Ishikawa (cell line): ENCODE results near the gene LRRC2.

ENCODE experiments used
- CEBPB ChIP-seq: IDR thresholded peaks from 2 replicates; pipeline ENCODE4 v1.6.1; 2012
- CREB1 ChIP-seq: IDR thresholded peaks from 2 replicates; pipeline ENCODE4 v1.6.1; 2012; ENCODE audit warnings: low read depth
- EGR1 ChIP-seq: IDR thresholded peaks from 2 replicates; pipeline ENCODE4 v1.6.1; 2012
- EP300 ChIP-seq: IDR thresholded peaks from 2 replicates; pipeline ENCODE4 v1.6.1; 2012; ENCODE audit warnings: borderline replicate concordance
- FOXM1 ChIP-seq: IDR thresholded peaks from 2 replicates; pipeline ENCODE4 v1.6.1; 2012; ENCODE audit warnings: low read depth, borderline replicate concordance
- MAX ChIP-seq: IDR thresholded peaks from 2 replicates; pipeline ENCODE4 v1.6.1; 2012
- NFIC ChIP-seq: IDR thresholded peaks from 2 replicates; pipeline ENCODE4 v1.6.1; 2012
- RAD21 ChIP-seq: IDR thresholded peaks from 2 replicates; pipeline ENCODE4 v1.6.1; 2012; ENCODE audit warnings: low read depth
- REST ChIP-seq: IDR thresholded peaks from 2 replicates; pipeline ENCODE4 v1.6.1; 2012; ENCODE audit warnings: low read depth, mild to moderate bottlenecking
- TAF1 ChIP-seq: IDR thresholded peaks from 2 replicates; pipeline ENCODE4 v1.6.1; 2012; ENCODE audit warnings: low read depth, mild to moderate bottlenecking
- TCF12 ChIP-seq: IDR thresholded peaks from 2 replicates; pipeline ENCODE4 v1.6.1; 2012; ENCODE audit warnings: low read depth
- TEAD4 ChIP-seq: IDR thresholded peaks from 2 replicates; pipeline ENCODE4 v1.6.1; 2012
- USF1 ChIP-seq: IDR thresholded peaks from 2 replicates; pipeline ENCODE4 v1.6.1; 2012
- YY1 ChIP-seq: IDR thresholded peaks from 2 replicates; pipeline ENCODE4 v1.6.1; 2012; ENCODE audit warnings: low read depth
- ZBTB7A ChIP-seq: IDR thresholded peaks from 2 replicates; pipeline ENCODE4 v1.6.1; 2012; ENCODE audit warnings: low read depth

Gene LRRC2

GRCh38 chr3:46551615-46552014 is 14.5 kb downstream of the LRRC2 start:
- TF ChIP-seq REST (no peak), TAF1 (no peak), ZBTB7A (no peak), CEBPB (no peak), CREB1 (no peak)

GRCh38 chr3:46549989-46550388 is 16.1 kb downstream of the LRRC2 start:
- no peak for TF ChIP-seq ZBTB7A
- TF ChIP-seq TAF1 = no peak
- TF ChIP-seq EGR1 = no peak
- no peak for TF ChIP-seq TEAD4
- TF ChIP-seq CREB1 = no peak
- no peak for TF ChIP-seq USF1
- no peak for TF ChIP-seq EP300
- no peak for TF ChIP-seq FOXM1
- no peak for TF ChIP-seq MAX
- TF ChIP-seq RAD21 = no peak
- TF ChIP-seq REST = no peak
- no peak for TF ChIP-seq NFIC
- TF ChIP-seq YY1 = no peak

- TF ChIP-seq FOXM1 = no peak
- no peak for TF ChIP-seq TAF1
- TF ChIP-seq ZBTB7A = no peak
- no peak for TF ChIP-seq REST
- no peak for TF ChIP-seq YY1
- TF ChIP-seq CREB1 = no peak
- no peak for TF ChIP-seq TEAD4
- TF ChIP-seq USF1 = no peak
- no peak for TF ChIP-seq EGR1
- no peak for TF ChIP-seq RAD21
- TF ChIP-seq EP300 = no peak
- no peak for TF ChIP-seq MAX
- no peak for TF ChIP-seq TCF12
- TF ChIP-seq NFIC = no peak
- no peak for TF ChIP-seq CEBPB
Measured at GRCh38 chr3:46549408-46549904, 16.6 kb downstream of the LRRC2 start.

- no peak for TF ChIP-seq YY1
- TF ChIP-seq MAX = no peak
- TF ChIP-seq TEAD4 = no peak
Measured at GRCh38 chr3:46546896-46547440, 19.1 kb downstream of the LRRC2 start.
